Left forelimb (tissue), 1 donor: Measurements from ENCODE around the gene CEP112.

Source experiments
- DNase-seq: peaks from one replicate; pipeline ENCODE4 v3.0.0-alpha.2; 2018; ENCODE audit warnings: low spot score

CEP112 gene

GRCh38 chr17:66076546-66077190 lies 115.3 kb downstream of the CEP112 start:
- DNase-seq: no peak

GRCh38 chr17:66073384-66073783 lies 118.5 kb downstream of the CEP112 start:
- no peak for DNase-seq

GRCh38 chr17:66063686-66064085 lies 128.2 kb downstream of the CEP112 start:
- DNase-seq: no peak

- no peak for DNase-seq
Measured at GRCh38 chr17:66056148-66056547, 135.8 kb downstream of the CEP112 start.

- no peak for DNase-seq
Measured at GRCh38 chr17:66054242-66054641, 137.7 kb downstream of the CEP112 start.

GRCh38 chr17:66044083-66044482 lies 147.8 kb downstream of the CEP112 start:
- DNase-seq: no peak

GRCh38 chr17:66043419-66043818 lies 148.5 kb downstream of the CEP112 start:
- DNase-seq: no peak

- no peak for DNase-seq
Measured at GRCh38 chr17:66040402-66040801, 151.5 kb downstream of the CEP112 start.

- DNase-seq: no peak
Measured at GRCh38 chr17:66038125-66038524, 153.8 kb downstream of the CEP112 start.

GRCh38 chr17:66037221-66037620 lies 154.7 kb downstream of the CEP112 start:
- no peak for DNase-seq

- no peak for DNase-seq
Measured at GRCh38 chr17:66032082-66032712, 159.7 kb downstream of the CEP112 start.

- no peak for DNase-seq
Measured at GRCh38 chr17:66025551-66025950, 166.4 kb downstream of the CEP112 start.

GRCh38 chr17:66021757-66022156 lies 170.2 kb downstream of the CEP112 start:
- DNase-seq: no peak

- no peak for DNase-seq
Measured at GRCh38 chr17:66018786-66019185, 173.1 kb downstream of the CEP112 start.

GRCh38 chr17:66016231-66016630 lies 175.7 kb downstream of the CEP112 start:
- DNase-seq: no peak

GRCh38 chr17:66008680-66009079 lies 183.3 kb downstream of the CEP112 start:
- DNase-seq: no peak

GRCh38 chr17:66006654-66007053 lies 185.3 kb downstream of the CEP112 start:
- DNase-seq: no peak

GRCh38 chr17:66002812-66003211 lies 189.1 kb downstream of the CEP112 start:
- no peak for DNase-seq

- DNase-seq: no peak
Measured at GRCh38 chr17:66002063-66002585, 189.8 kb downstream of the CEP112 start.

- DNase-seq: no peak
Measured at GRCh38 chr17:66000216-66000615, 191.7 kb downstream of the CEP112 start.

- no peak for DNase-seq
Measured at GRCh38 chr17:65998675-65999074, 193.3 kb downstream of the CEP112 start.

- DNase-seq: no peak
Measured at GRCh38 chr17:65994679-65995078, 197.3 kb downstream of the CEP112 start.

GRCh38 chr17:65994114-65994513 lies 197.8 kb downstream of the CEP112 start:
- DNase-seq: no peak

- DNase-seq: no peak
Measured at GRCh38 chr17:65990593-65990992, 201.3 kb downstream of the CEP112 start.
